GM23338 (cell line): ENCODE data around the gene SYNPO.

Experiments
- CTCF ChIP-seq, 2 experiments: fragments of 200-600 bp in 1 of 2; sonication (generic) in 1 of 2; conservative IDR thresholded peaks; 2 replicates each; pipeline versions ENCODE4 v1.5.1 to v1.6.1; 2016 to 2017; ENCODE audit warnings: antibody characterized with exemption in 2 of 2, low read depth in 2 of 2, mild to moderate bottlenecking in 2 of 2, moderate library complexity in 1 of 2
- EZH2 ChIP-seq: fragments of 200-600 bp; sonication (generic); IDR thresholded peaks from one replicate; pipeline ENCODE4 v1.8.0; 2017; ENCODE audit warnings: antibody characterized with exemption, mild to moderate bottlenecking, low read depth; ENCODE audit not compliant: unreplicated experiment
- JUNB ChIP-seq: IDR thresholded peaks from one replicate; pipeline ENCODE4 v1.6.1; 2016; ENCODE audit warnings: antibody characterized with exemption; ENCODE audit not compliant: unreplicated experiment
- STAT1 ChIP-seq: IDR thresholded peaks from one replicate; pipeline ENCODE4 v1.6.1; 2016; ENCODE audit warnings: antibody characterized with exemption; ENCODE audit not compliant: unreplicated experiment

- TF ChIP-seq STAT1, result no peak
- no peak for TF ChIP-seq EZH2
- TF ChIP-seq JUNB, result no peak
- no peak for TF ChIP-seq CTCF (conservative IDR thresholded peaks at IDR 0.05; ENCODE audit: low read depth in 2 of 2)
These were observed 43.6 kb upstream of the SYNPO start for GRCh38 chr5:150596826-150597225.
